ENCODE data around the gene LRRC2.

Gene LRRC2

DNA sequence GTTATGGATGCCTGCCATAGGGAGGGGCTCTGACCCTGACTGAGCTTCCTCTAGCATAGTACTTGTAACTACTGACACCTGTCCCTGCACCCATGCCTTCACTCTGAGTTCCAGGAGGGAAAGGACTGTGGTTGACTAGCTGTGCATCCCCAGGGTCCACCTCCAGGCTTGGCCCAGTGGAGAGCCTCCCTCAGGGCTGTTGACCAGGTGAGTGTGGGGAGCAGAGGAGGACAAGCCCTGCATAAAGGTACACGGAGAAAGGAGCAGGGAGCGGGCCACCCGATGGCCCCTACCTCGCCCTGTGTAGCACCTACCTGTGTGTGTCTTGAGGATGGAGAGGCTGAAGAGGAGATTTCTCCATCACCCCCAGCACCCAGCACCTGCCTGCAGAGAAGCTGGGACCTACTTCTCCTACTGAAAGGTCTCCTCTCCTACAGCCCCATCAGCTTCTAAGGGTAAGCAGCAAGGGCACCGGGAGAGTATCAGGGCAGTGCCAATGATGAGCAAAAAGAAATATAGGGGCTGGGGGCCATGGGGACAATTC lies 94.7 kb downstream of the LRRC2 start:
- Histone ChIP-seq H3K27ac (ENCODE audit: insufficient read depth, low read length, poor library complexity, severe bottlenecking) (no peak overlapping the region), H3K27me3 (replicated peaks; ENCODE audit: control insufficient read depth, insufficient read depth, low read length, poor library complexity, severe bottlenecking) (no peaks in the 10 kb centered on the region), H3K4me1 (ENCODE audit: control insufficient read depth, insufficient read depth, low read length, poor library complexity, severe bottlenecking) (no peaks in the 10 kb centered on the region), H3K4me3 (ENCODE audit: insufficient read depth, low read depth, low read length, poor library complexity, severe bottlenecking) (no peak overlapping the region), H3K36me3 (ENCODE audit: control insufficient read depth, insufficient read depth, low read length) (no peaks in the 10 kb centered on the region), H3K9me3 (ENCODE audit: control insufficient read depth, low read length) (no peaks in the 10 kb centered on the region)
- DNase-seq = no peak

DNA sequence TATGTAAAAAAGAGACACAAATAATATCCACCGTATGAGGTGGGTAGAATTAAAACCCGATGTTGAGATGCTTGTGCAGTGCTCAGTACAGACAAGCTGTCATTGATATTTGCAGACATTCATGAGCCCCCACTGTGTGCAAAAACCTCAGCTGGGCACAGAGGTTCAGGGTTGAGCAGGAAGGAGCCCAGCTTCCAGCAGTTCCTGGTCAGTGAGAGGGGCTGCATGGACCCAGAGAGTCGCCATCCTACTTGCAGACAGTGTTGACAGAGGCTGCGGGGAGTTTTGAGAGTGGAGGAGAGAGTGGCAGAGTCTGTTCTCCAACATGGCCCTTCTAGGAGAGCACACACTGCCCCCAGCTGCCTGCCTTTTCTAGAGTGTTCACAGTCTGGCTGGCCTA lies 95.3 kb downstream of the LRRC2 start:
- no peaks in the 10 kb centered on the region for H3K27me3 ChIP-seq (replicated peaks; ENCODE audit: control insufficient read depth, insufficient read depth, low read length, poor library complexity, severe bottlenecking)
- no peak overlapping the region for H3K27ac ChIP-seq (ENCODE audit: insufficient read depth, low read length, poor library complexity, severe bottlenecking)
- no peaks in the 10 kb centered on the region for H3K4me1 ChIP-seq (ENCODE audit: control insufficient read depth, insufficient read depth, low read length, poor library complexity, severe bottlenecking)
- H3K36me3 ChIP-seq (ENCODE audit: control insufficient read depth, insufficient read depth, low read length) = no peaks in the 10 kb centered on the region
- H3K9me3 ChIP-seq (ENCODE audit: control insufficient read depth, low read length) = no peaks in the 10 kb centered on the region
- H3K4me3 ChIP-seq (ENCODE audit: insufficient read depth, low read depth, low read length, poor library complexity, severe bottlenecking) = no peak overlapping the region
- no peak for DNase-seq

GRCh38 chr3:46469680-46470357 lies 96.3 kb downstream of the LRRC2 start:
- Histone ChIP-seq H3K27me3 (replicated peaks; ENCODE audit: control insufficient read depth, insufficient read depth, low read length, poor library complexity, severe bottlenecking) (peaks cover 8% of the 10 kb centered on the region), H3K36me3 (ENCODE audit: control insufficient read depth, insufficient read depth, low read length) (no peaks in the 10 kb centered on the region), H3K4me1 (ENCODE audit: control insufficient read depth, insufficient read depth, low read length, poor library complexity, severe bottlenecking) (no peaks in the 10 kb centered on the region), H3K4me3 (ENCODE audit: insufficient read depth, low read depth, low read length, poor library complexity, severe bottlenecking) (no peak overlapping the region), H3K27ac (ENCODE audit: insufficient read depth, low read length, poor library complexity, severe bottlenecking) (no peak overlapping the region), H3K9me3 (ENCODE audit: control insufficient read depth, low read length) (no peaks in the 10 kb centered on the region)
- no peak for DNase-seq

DNA sequence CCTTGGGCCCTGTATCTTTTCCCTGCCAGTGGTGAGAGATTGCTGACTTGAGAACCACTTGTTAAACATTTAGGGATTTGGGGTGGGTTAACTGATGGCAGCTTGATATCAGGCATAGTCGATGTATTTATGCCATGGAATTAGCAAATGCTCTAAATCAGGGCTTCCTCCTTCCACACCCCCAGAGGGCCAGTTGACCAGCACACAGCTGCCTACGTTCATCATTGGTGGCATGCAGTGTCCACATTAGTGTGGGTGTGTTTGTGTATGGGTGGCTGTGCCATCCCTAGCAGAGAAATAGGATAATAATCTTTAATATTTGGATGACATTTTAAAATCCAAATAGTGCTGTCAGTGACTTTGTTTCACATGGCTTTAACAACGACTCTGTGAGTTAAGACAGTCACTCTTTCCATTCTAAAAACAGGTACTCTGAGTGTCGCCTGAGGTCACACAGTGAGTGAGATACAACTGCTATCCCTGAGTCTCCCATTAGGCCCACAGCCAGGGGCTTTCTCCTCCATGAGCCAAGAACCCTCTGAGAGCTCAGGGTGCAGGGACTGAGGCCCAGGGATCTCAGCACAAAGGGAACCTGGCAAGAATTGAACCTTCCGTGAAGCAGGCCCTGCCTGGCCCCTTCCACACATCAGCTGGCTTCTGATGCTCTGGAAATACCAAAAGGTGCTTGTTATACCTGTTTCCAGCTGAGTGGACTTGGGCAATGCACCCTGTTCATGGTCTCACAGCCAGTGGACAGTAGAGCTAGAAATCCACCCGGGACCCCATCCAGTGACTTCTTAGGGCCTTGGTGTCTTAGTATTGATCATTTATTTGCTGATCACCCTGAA lies 97.1 kb downstream of the LRRC2 start:
- Histone ChIP-seq H3K4me1 (ENCODE audit: control insufficient read depth, insufficient read depth, low read length, poor library complexity, severe bottlenecking) (no peaks in the 10 kb centered on the region), H3K27ac (ENCODE audit: insufficient read depth, low read length, poor library complexity, severe bottlenecking) (no peak overlapping the region), H3K27me3 (replicated peaks; ENCODE audit: control insufficient read depth, insufficient read depth, low read length, poor library complexity, severe bottlenecking) (peaks cover 16% of the 10 kb centered on the region), H3K4me3 (ENCODE audit: insufficient read depth, low read depth, low read length, poor library complexity, severe bottlenecking) (no peak overlapping the region), H3K36me3 (ENCODE audit: control insufficient read depth, insufficient read depth, low read length) (no peaks in the 10 kb centered on the region), H3K9me3 (ENCODE audit: control insufficient read depth, low read length) (no peaks in the 10 kb centered on the region)
- no peak for DNase-seq

- peaks cover 19% of the 10 kb centered on the region for H3K27me3 ChIP-seq (replicated peaks; ENCODE audit: control insufficient read depth, insufficient read depth, low read length, poor library complexity, severe bottlenecking)
- no peaks in the 10 kb centered on the region for H3K36me3 ChIP-seq (ENCODE audit: control insufficient read depth, insufficient read depth, low read length)
- no peaks in the 10 kb centered on the region for H3K9me3 ChIP-seq (ENCODE audit: control insufficient read depth, low read length)
- H3K27ac ChIP-seq (ENCODE audit: insufficient read depth, low read length, poor library complexity, severe bottlenecking) = no peak overlapping the region
- no peak for DNase-seq
- no peaks in the 10 kb centered on the region for H3K4me1 ChIP-seq (ENCODE audit: control insufficient read depth, insufficient read depth, low read length, poor library complexity, severe bottlenecking)
- H3K4me3 ChIP-seq (ENCODE audit: insufficient read depth, low read depth, low read length, poor library complexity, severe bottlenecking) = no peak overlapping the region
Measured at GRCh38 chr3:46467562-46467961, 98.5 kb downstream of the LRRC2 start.

DNA sequence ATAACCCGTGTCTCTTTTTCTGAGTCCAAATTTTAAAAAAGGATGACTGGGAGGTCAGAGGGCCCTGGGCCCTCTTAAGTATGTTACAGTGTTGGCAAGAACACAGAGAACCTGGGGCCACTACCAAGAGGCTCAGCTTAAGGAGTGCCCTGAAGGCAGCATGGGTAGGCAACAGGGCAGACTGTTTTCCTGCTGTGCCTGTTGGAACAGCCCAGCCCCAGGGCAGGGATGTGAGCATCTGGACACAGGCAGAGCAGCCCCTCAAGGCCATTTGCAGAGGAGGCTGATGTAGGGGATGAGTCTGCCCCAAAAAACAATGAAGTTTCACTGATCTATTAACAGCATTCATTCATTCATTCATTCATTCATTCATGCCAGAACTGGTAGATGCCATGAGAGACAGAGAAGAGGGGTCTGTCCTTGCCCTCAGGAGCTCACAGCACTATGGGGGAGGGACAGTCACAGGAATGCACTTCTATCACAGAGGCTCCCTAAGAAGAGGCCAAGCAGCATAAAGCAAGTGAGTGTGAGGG lies 99.2 kb downstream of the LRRC2 start:
- DNase-seq = no peak
- no peak overlapping the region for H3K27ac ChIP-seq (ENCODE audit: insufficient read depth, low read length, poor library complexity, severe bottlenecking)

DNA sequence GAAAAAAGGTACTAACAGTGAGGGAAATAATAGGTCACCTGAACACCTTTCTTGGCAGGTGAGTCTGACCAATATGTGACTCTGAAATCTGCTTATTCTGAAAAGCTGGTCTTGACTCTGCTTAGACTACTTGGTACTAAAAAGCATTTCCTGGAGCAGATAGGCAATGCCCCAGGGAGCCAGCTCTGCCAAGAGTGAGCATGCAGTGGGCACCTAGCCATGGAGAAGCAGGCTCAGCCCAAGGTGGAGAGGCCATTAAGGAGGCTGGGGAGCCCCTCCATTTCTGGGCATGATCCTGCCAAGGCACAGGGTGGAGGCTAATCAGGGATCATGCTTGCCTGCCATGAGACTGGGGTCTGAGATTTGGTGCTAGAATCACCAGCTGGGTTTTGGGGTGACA lies 99.8 kb downstream of the LRRC2 start:
- DNase-seq = no peak
- Histone ChIP-seq H3K27ac (ENCODE audit: insufficient read depth, low read length, poor library complexity, severe bottlenecking) (no peak overlapping the region), H3K4me3 (ENCODE audit: insufficient read depth, low read depth, low read length, poor library complexity, severe bottlenecking) (no peak overlapping the region), H3K36me3 (ENCODE audit: control insufficient read depth, insufficient read depth, low read length) (no peaks in the 10 kb centered on the region), H3K27me3 (replicated peaks; ENCODE audit: control insufficient read depth, insufficient read depth, low read length, poor library complexity, severe bottlenecking) (peaks cover 19% of the 10 kb centered on the region), H3K4me1 (ENCODE audit: control insufficient read depth, insufficient read depth, low read length, poor library complexity, severe bottlenecking) (no peaks in the 10 kb centered on the region), H3K9me3 (ENCODE audit: control insufficient read depth, low read length) (no peaks in the 10 kb centered on the region)

More for the DNA sequence above, 99.2 kb downstream of the LRRC2 start:
- Histone ChIP-seq H3K9me3 (ENCODE audit: control insufficient read depth, low read length) (no peaks in the 10 kb centered on the region), H3K4me3 (ENCODE audit: insufficient read depth, low read depth, low read length, poor library complexity, severe bottlenecking) (no peak overlapping the region), H3K4me1 (ENCODE audit: control insufficient read depth, insufficient read depth, low read length, poor library complexity, severe bottlenecking) (no peaks in the 10 kb centered on the region), H3K36me3 (ENCODE audit: control insufficient read depth, insufficient read depth, low read length) (no peaks in the 10 kb centered on the region), H3K27me3 (replicated peaks; ENCODE audit: control insufficient read depth, insufficient read depth, low read length, poor library complexity, severe bottlenecking) (peaks cover 19% of the 10 kb centered on the region)

All from effector memory CD4-positive, alpha-beta T cell (primary cell).